Activated CD4-positive, alpha-beta T cell treated with anti-CD3 and anti-CD28 coated beads, Interleukin-2, amount 10 ng/mL, durations not matched to agents 24 days and 14 days (primary cell): ENCODE results near the gene SPTBN4. TPM values are rescaled to one million over a fixed set of nuclear protein-coding genes. Genes with fewer than 3 reads are reported as not detected.
"Not testable (repeated sequence)": the region's sequence is repeated elsewhere in the genome, so short reads cannot be mapped to it uniquely, and the experiment has no call there.

Source experiments
- DNase-seq: peaks from one replicate; pipeline ENCODE4 v3.0.0; 2022
- H3K27ac Mint-ChIP-seq: one replicate; pipeline ENCODE4 v1.8.0; 2022; ENCODE audit warnings: mild to moderate bottlenecking, mixed read lengths
- H3K27me3 Mint-ChIP-seq: one replicate; pipeline ENCODE4 v1.8.0; 2022; ENCODE audit warnings: mixed read lengths
- H3K36me3 Mint-ChIP-seq: one replicate; pipeline ENCODE4 v1.8.0; 2022; ENCODE audit warnings: low read depth, mild to moderate bottlenecking, mixed read lengths
- H3K4me1 Mint-ChIP-seq: one replicate; pipeline ENCODE4 v1.8.0; 2021; ENCODE audit warnings: mixed read lengths
- H3K4me3 Mint-ChIP-seq: one replicate; pipeline ENCODE4 v1.8.0; 2022; ENCODE audit warnings: mild to moderate bottlenecking, moderate library complexity, mixed read lengths
- H3K9me3 Mint-ChIP-seq: one replicate; pipeline ENCODE4 v1.8.0; 2021; ENCODE audit warnings: mixed read lengths
- intact Hi-C: fragments of 100-400 bp; cut with micrococcal nuclease; formaldehyde crosslinking; loops from one replicate; pipeline ENCODE4 v1.15.1; 2023
- total RNA-seq: library from RNA; stranded (reverse); gene quantifications from 2 replicates; pipeline ENCODE4 v1.2.3, GENCODE V29; 2022

SPTBN4 gene
- total RNA-seq, 1 donor from 2014 or later = 0.51 TPM

- Mint-ChIP-seq H3K27me3 (peaks cover 27% of the 10 kb centered on the region), H3K9me3 (no peaks in the 10 kb centered on the region), H3K36me3 (no peaks in the 10 kb centered on the region), H3K4me1 (peaks cover 16% of the 10 kb centered on the region), H3K27ac (no peak overlapping the region), H3K4me3 (no peak overlapping the region)
- intact Hi-C loops = loop anchor here (2.0 to 10.0 kb wide), 5 partner anchors 43 to 223 kb away; partner anchors contain the start of genes BLVRB and SPTBN4
- no peak for DNase-seq
Observed at GRCh38 chr19:40528078-40528477, 61.3 kb downstream of the SPTBN4 start.

- Mint-ChIP-seq H3K27ac (peak overlapping the region; percentile 54), H3K36me3 (no peaks in the 10 kb centered on the region), H3K4me3 (peak overlapping the region; percentile 16), H3K9me3 (peaks cover 1% of the 10 kb centered on the region), H3K27me3 (peaks cover 30% of the 10 kb centered on the region), H3K4me1 (peaks cover 16% of the 10 kb centered on the region)
- intact Hi-C loops = loop anchor here (2.0 to 10.0 kb wide), 5 partner anchors 42 to 224 kb away; partner anchors contain the start of genes BLVRB and SPTBN4
- DNase-seq = no peak
Observed at GRCh38 chr19:40528533-40529092, 61.8 kb downstream of the SPTBN4 start.

- Mint-ChIP-seq H3K27me3 (peaks cover 32% of the 10 kb centered on the region), H3K9me3 (peaks cover 4% of the 10 kb centered on the region), H3K4me3 (peak overlapping the region; percentile 73), H3K36me3 (no peaks in the 10 kb centered on the region), H3K27ac (peak overlapping the region; percentile 53), H3K4me1 (peaks cover 16% of the 10 kb centered on the region)
- intact Hi-C loops = loop anchor here (2.0 to 10.0 kb wide), 5 partner anchors 41 to 225 kb away; partner anchors contain the start of genes BLVRB and SPTBN4
- peak; percentile 97 for DNase-seq
Observed at GRCh38 chr19:40529093-40529954, 62.5 kb downstream of the SPTBN4 start.

GRCh38 chr19:40530091-40530901 is 63.5 kb downstream of the SPTBN4 start:
- Mint-ChIP-seq H3K27ac (no peak overlapping the region), H3K4me3 (peak overlapping the region; percentile 73), H3K4me1 (peaks cover 16% of the 10 kb centered on the region), H3K9me3 (peaks cover 4% of the 10 kb centered on the region), H3K36me3 (no peaks in the 10 kb centered on the region), H3K27me3 (peaks cover 28% of the 10 kb centered on the region)
- DNase-seq = peak; percentile 84
- intact Hi-C loops = no loop called here

- H3K9me3 Mint-ChIP-seq = peaks cover 4% of the 10 kb centered on the region
- peaks cover 28% of the 10 kb centered on the region for H3K27me3 Mint-ChIP-seq
- H3K4me1 Mint-ChIP-seq = peaks cover 16% of the 10 kb centered on the region
- no peak overlapping the region for H3K4me3 Mint-ChIP-seq
- DNase-seq = no peak
- H3K36me3 Mint-ChIP-seq = no peaks in the 10 kb centered on the region
- intact Hi-C loops = no loop called here
- H3K27ac Mint-ChIP-seq = no peak overlapping the region
Observed at GRCh38 chr19:40533508-40533907, 66.7 kb downstream of the SPTBN4 start.

GRCh38 chr19:40534148-40534547 is 67.3 kb downstream of the SPTBN4 start:
- H3K36me3 Mint-ChIP-seq = no peaks in the 10 kb centered on the region
- DNase-seq = no peak
- no peak overlapping the region for H3K27ac Mint-ChIP-seq
- no peak overlapping the region for H3K4me3 Mint-ChIP-seq
- H3K9me3 Mint-ChIP-seq = peaks cover 4% of the 10 kb centered on the region
- H3K4me1 Mint-ChIP-seq = peaks cover 11% of the 10 kb centered on the region
- intact Hi-C loops = no loop called here
- H3K27me3 Mint-ChIP-seq = peaks cover 28% of the 10 kb centered on the region

- Mint-ChIP-seq H3K4me3 (no peak overlapping the region), H3K4me1 (no peaks in the 10 kb centered on the region), H3K27me3 (peaks cover 2% of the 10 kb centered on the region), H3K36me3 (no peaks in the 10 kb centered on the region), H3K27ac (no peak overlapping the region), H3K9me3 (no peaks in the 10 kb centered on the region)
- no peak for DNase-seq
- intact Hi-C loops = no loop called here
Observed at GRCh38 chr19:40539070-40539469, 72.3 kb downstream of the SPTBN4 start.

- DNase-seq = no peak
- no peaks in the 10 kb centered on the region for H3K4me1 Mint-ChIP-seq
- no peaks in the 10 kb centered on the region for H3K36me3 Mint-ChIP-seq
- no peaks in the 10 kb centered on the region for H3K9me3 Mint-ChIP-seq
- H3K27me3 Mint-ChIP-seq = peaks cover 8% of the 10 kb centered on the region
- no peak overlapping the region for H3K4me3 Mint-ChIP-seq
- intact Hi-C loops = no loop called here
- H3K27ac Mint-ChIP-seq = no peak overlapping the region
Observed at GRCh38 chr19:40542202-40542859, 75.5 kb downstream of the SPTBN4 start.

GRCh38 chr19:40543029-40543597 is 76.3 kb downstream of the SPTBN4 start:
- peaks cover 12% of the 10 kb centered on the region for H3K27me3 Mint-ChIP-seq
- no peak overlapping the region for H3K4me3 Mint-ChIP-seq
- H3K27ac Mint-ChIP-seq = no peak overlapping the region
- no peaks in the 10 kb centered on the region for H3K9me3 Mint-ChIP-seq
- DNase-seq = no peak
- intact Hi-C loops = no loop called here
- H3K36me3 Mint-ChIP-seq = no peaks in the 10 kb centered on the region
- no peaks in the 10 kb centered on the region for H3K4me1 Mint-ChIP-seq

GRCh38 chr19:40546153-40546841 is 79.5 kb downstream of the SPTBN4 start:
- H3K4me3 Mint-ChIP-seq, H3K4me1 Mint-ChIP-seq, DNase-seq, intact Hi-C loops, H3K9me3 Mint-ChIP-seq, H3K36me3 Mint-ChIP-seq, H3K27ac Mint-ChIP-seq: not testable (repeated sequence)
- H3K27me3 Mint-ChIP-seq = peaks cover 29% of the 10 kb centered on the region

GRCh38 chr19:40547190-40547589 is 80.4 kb downstream of the SPTBN4 start:
- H3K9me3 Mint-ChIP-seq, H3K4me3 Mint-ChIP-seq, DNase-seq, H3K4me1 Mint-ChIP-seq, H3K27ac Mint-ChIP-seq, intact Hi-C loops, H3K36me3 Mint-ChIP-seq: not testable (repeated sequence)
- H3K27me3 Mint-ChIP-seq = peaks cover 29% of the 10 kb centered on the region

- Mint-ChIP-seq H3K9me3 (no peaks in the 10 kb centered on the region), H3K4me3 (no peak overlapping the region), H3K27me3 (peaks cover 34% of the 10 kb centered on the region), H3K36me3 (no peaks in the 10 kb centered on the region), H3K27ac (no peak overlapping the region), H3K4me1 (peaks cover 7% of the 10 kb centered on the region)
- intact Hi-C loops = no loop called here
- DNase-seq = no peak
Observed at GRCh38 chr19:40547836-40548235, 81.0 kb downstream of the SPTBN4 start.
